Ureter (tissue), 1 donor: ENCODE results near the gene CFAP97D2. TPM values are rescaled to one million over a fixed set of nuclear protein-coding genes. Genes with fewer than 3 reads are reported as not detected.
"Not testable (repeated sequence)": the region's sequence is repeated elsewhere in the genome, so short reads cannot be mapped to it uniquely, and the experiment has no call there.

ENCODE experiments used
- DNase-seq: peaks from one replicate; pipeline ENCODE4 v3.0.0-alpha.2; 2020; ENCODE audit warnings: low spot score
- total RNA-seq: library from RNA; stranded (reverse); gene quantifications from one replicate; pipeline ENCODE4 v1.2.4, GENCODE V29; 2023
- donor health status: DM: yes; HTN: yes; CAD: no.

Gene CFAP97D2
- total RNA-seq, 1 donor from 2014 or later, result not detected

GRCh38 chr13:114143806-114144605, 35.1 kb upstream of the CFAP97D2 start:
- no peak for DNase-seq

- DNase-seq, result no peak
Measured at GRCh38 chr13:114144606-114145244, 34.3 kb upstream of the CFAP97D2 start.

- no peak for DNase-seq
Measured at GRCh38 chr13:114145256-114145655, 33.8 kb upstream of the CFAP97D2 start.

DNA sequence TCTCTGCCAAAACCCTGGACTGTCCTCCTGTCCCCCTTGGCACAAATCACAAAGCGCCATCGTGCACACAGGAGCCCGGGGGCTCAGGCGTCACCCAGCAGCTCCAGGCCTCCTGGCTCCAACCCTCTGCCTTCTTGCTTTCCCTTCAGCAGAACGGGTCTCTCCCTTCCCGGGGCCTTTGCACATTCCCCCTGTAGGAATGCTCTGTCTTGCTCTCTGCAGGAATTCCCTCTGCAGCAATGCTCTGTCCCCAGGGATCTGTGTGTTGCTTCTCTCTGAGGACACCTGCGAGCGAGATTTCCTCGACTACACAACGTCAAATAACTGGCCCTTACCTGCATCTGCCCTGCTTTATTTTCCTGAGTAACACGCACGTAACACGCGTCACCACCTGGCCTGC, 33.3 kb upstream of the CFAP97D2 start:
- no peak for DNase-seq

- no peak for DNase-seq
Measured at GRCh38 chr13:114146173-114146572, 32.9 kb upstream of the CFAP97D2 start.

DNA sequence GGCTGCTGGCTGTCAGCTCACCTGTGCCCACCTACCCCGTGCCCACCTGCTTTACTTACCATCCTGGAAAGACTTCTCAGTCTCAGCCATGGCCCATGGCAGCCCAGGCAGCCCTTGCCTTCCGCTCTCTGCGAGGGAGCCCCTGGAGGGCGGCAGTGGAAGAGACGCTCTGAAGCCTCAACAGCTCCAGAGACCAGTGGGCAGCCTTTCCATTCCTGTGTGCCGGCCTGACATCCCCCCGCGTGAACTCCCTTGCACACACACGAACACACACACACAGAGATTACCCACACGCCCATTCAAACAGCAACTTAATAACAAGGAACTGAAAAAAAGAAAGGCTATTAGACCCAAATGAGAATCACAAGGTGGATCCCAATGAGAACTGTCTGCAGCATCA, 32.4 kb upstream of the CFAP97D2 start:
- DNase-seq, result no peak

DNA sequence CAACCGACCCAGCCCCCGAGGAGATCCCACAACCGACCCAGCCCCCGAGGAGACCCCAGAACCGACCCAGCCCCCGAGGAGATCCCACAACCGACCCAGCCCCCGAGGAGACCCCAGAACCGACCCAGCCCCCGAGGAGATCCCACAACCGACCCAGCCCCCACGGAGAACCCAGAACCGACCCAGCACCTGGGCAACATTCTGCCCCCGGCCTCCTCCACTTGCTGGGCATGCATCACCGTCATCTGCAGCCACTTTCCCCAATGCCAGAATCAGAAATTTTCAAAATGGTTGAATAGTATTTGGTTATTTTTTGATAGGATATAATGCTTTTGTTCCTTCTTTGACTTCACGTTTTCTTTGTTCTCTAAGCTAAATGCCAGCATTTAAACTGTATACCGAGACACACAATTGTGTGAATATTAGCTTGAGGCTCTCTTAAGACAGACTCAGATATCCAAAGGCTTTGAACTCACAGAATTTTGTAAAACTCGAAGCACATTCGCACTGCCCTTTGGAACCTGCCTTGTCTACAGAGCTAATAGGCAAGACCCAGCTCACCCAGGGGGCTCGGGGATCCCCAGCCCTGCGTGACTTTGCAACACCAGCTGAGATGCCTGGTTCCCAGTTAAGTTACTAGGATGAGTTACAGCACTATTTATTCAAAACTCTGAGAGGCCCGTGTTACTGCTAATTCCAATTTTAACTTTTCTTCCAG, 31.1 kb upstream of the CFAP97D2 start:
- DNase-seq, result no peak

DNA sequence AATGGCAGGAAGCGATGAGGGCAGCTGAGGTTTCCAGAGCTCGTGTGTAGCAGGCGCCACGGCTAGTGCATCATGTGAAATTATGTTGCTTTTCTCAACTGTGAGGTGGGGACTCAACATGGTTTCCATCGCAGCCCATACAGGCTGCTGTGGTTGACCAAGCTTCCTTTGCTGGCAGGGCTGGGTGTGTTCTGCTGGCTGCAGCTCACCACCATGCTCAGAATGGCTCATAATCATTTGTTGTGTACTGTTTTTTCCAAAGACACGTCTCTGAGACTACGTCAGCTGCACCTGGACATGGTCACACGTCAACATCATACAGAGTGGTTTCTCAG, 30.6 kb upstream of the CFAP97D2 start:
- DNase-seq, result no peak

DNA sequence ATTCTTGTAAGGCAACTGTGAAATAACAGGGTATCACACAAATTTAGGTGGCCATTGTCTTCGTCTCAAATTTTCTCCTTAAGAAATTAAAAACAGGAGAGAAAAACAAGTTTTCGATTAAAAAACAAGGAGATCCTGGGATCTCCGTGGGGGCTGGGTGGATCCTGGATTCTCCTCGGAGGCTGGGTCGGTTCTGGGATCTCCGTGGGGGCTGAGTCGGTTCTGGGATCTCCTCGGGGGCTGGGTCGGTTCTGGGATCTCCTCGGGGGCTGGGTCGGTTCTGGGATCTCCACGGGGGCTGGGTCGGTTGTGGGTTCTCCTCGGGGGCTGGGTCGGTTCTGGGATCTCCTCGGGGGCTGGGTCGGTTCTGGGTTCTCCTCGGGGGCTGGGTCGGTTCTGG, 30.2 kb upstream of the CFAP97D2 start:
- DNase-seq, result not testable (repeated sequence)

DNA sequence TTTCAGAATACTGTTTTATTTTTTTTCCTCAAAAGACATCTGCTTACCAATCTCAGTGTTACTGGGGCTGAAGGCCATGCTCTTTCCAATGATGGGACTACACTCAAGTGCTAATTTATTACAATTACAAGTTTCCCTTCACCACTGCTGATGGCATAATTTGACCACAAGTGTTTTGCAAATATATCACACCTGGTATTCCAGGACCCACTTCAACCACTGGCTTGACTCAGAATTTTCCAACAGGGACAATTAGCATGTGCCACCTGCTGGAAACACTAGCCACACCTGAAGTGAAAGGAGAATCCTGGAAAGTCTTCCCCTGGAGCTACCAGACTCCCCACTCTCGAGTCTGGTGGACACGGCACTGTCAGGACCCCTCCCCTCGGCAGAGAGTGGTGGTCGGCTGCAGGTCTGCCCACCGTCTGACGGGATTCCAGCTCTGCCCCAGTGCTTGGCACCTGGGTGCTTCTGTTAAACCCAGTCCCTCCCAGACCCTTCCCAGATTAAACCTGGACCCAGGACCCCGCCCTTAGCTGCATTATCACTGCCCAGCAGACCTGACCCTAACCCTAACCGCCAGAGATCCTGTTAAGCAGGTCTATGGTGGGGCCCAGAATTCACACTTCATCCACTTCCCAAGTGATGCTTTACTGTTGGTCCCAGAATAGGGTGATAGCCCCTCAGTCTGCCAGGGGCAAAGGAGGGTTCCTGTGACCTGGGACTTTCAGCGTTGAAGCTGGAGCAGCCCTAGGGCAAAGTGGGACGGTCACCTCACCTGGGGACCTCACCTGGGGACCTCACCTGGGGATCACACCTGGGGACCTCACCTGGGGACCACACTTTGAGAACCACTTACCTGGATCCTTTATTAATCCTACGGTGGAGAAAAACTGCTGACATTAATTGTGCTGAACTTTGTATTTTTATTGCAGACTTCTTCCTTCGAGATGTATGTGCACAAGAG, 29.0 kb upstream of the CFAP97D2 start:
- DNase-seq, result no peak

DNA sequence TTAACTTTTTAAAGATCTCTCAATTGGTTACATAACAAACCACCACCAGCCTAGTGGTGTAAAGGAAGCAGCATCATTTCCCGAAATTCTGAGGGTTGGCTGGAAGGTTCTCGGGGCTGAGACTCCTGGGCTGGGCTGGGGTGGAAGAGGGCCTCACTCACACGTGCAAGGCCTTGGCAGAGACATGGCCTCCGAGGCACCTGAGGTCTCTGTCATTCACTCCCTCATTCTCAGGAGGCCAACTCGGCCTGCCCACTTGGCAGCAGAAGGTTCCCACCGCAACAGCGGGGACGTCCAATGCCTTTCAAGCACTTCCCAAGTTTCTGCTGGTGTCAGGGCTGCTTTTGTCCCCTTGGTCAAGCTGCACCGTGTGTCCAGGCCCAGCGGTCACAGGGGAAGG, 28.0 kb upstream of the CFAP97D2 start:
- no peak for DNase-seq

DNA sequence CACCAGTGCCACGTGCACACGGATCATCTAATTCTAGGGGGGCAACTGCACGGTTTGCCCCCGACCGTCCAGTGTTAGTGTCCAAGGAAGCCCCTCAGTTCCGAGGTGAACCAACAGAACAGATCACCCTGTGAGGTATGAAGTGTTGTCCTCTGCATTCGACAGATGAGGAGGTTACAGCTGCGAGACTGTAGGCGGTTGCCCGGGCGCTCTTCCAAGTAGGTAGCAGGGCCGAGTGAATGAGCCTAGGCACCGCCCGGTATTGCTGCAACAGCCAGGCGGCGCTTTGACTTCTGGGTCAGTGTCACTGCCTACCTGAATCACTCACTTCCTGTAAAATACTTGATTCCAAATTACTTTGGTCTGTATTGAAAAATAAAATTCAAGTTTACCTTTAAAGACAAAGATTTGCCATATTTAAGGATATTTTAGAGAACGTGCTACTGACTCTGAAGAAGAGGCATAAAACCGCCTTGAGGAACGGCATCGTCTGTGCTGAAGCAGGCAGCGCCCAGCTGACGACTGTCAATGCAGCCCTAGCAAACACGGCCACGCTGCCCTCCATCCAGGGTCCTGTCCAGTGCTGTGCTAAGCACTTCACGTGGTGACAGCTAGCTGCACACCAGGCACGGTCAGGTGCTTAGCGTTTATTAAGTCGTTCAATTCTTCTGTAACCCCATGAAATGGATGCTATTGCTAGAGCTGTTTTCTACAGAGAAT, 27.3 kb upstream of the CFAP97D2 start:
- no peak for DNase-seq

DNA sequence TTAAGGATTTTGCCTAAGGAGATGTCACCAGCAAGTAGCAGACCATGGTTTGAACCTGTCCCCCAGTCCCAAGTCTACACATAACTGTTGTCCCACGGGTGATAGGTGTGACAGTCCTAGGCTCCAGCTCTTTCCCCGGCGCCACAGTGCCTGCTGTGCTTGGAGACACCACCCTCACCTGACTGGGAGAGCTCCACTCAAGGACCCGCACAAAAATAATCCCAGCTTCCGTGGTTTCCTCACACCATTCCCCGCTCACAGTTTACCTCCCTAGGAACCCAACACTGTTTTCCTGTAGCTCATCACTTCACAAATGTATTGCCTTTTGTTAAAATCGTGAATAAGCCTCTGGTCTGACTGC, 26.8 kb upstream of the CFAP97D2 start:
- no peak for DNase-seq

GRCh38 chr13:114152831-114153371, 26.2 kb upstream of the CFAP97D2 start:
- no peak for DNase-seq

DNA sequence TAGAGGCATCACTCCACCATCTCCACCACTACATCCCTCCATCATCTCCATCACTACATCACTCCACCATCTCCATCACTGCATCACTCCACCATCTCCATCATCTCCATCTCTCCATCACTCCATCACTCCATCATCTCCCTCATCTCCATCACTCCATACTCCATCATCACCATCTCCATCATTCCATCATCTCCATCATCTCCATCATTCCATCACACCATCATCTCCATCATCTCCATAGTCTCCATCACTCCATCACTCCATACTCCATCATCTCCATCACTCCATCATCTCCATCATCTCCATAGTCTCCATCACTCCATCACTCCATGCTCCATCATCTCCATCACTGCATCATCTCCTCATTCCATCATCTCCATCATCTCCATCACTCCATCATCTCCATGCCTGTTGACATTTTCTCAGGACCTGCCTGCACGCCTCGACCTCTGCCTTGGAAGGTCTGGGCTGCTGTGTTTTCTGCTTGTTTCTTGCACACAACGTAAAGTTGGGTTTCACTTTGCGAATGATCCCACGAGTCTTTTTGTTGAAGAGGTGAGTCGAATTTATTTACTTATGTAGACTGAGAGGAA, 25.5 kb upstream of the CFAP97D2 start:
- no peak for DNase-seq

- DNase-seq, result no peak
Measured at GRCh38 chr13:114154476-114154875, 24.6 kb upstream of the CFAP97D2 start.

- no peak for DNase-seq
Measured at GRCh38 chr13:114155320-114155719, 23.7 kb upstream of the CFAP97D2 start.

- no peak for DNase-seq
Measured at GRCh38 chr13:114155926-114156883, 22.9 kb upstream of the CFAP97D2 start.

DNA sequence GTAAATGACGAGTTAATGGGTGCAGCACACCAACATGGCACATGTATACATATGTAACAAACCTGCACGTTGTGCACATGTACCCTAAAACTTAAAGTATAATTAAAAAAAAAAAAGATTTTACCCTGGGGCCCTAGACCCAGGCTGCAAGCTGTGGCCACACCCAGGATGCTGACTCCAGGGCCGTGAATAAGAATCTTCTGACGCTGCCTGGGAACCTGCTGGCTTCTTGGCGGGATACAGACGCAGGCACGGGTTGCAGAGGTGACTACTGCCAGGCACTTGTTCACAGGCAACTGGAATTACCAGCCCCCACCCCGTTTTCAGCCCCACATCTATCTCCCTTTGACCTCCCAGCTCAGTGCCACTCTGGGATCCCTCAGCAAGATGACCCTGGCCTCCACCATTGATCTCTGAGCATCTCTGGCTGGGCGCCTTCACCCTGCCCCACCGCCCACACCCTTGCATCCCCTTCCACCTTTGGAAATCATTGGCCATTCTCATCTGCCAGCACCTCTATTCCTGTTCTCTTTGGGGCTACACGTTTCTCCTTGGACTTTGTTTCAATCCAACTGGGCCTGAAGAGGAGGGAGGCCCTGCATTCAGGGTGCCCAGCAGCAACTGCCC, 21.1 kb upstream of the CFAP97D2 start:
- no peak for DNase-seq
